SK-N-SH (cell line): ENCODE data around the gene DONSON. TPM values are rescaled to one million over a fixed set of nuclear protein-coding genes. Genes with fewer than 3 reads are reported as not detected.

ENCODE experiments used
- CTCF ChIA-PET: fragments of 300-600, 350-600 bp; formaldehyde crosslinking; extraction: SDS; loops from one replicate; lab custom pipeline; 2021; lab: Yijun Ruan, JAX
- POLR2A ChIA-PET: fragments of 350-600 bp; sonication (Branson Sonifier 250); formaldehyde crosslinking; extraction: SDS; loops from one replicate; lab custom pipeline; 2020; ENCODE audit warnings: antibody characterized with exemption, inconsistent platforms; lab: Yijun Ruan, JAX
- DNase-seq: peaks from one replicate; pipeline ENCODE4 v3.0.0; 2012
- H2AFZ ChIP-seq: fragments of 200-600 bp; sonication (generic); 2 replicates; pipeline ENCODE4 v1.8.1; 2016; ENCODE audit warnings: antibody characterized with exemption, mild to moderate bottlenecking, low read depth
- H3F3A ChIP-seq: fragments of 200-600 bp; sonication (generic); replicated peaks from 2 replicates; pipeline ENCODE3; 2016; ENCODE audit warnings: antibody characterized with exemption, mild to moderate bottlenecking; ENCODE audit not compliant: insufficient read depth
- H3K27ac ChIP-seq, 2 experiments: fragments of 200-500 bp in 1 of 2; fragments of 200-600 bp in 1 of 2; sonication (Bioruptor generic) in 1 of 2; sonication (generic), shearing (Covaris generic) in 1 of 2; 2 replicates each; pipeline versions ENCODE4 v1.5.1 to v1.6.1; 2014 to 2016; ENCODE audit warnings: low read depth in 2 of 2, inconsistent platforms in 1 of 2, low read length in 1 of 2, mild to moderate bottlenecking in 1 of 2, mixed read lengths in 1 of 2
- H3K27me3 ChIP-seq: fragments of 200-600 bp; sonication (generic), shearing (Covaris generic); 2 replicates; pipeline ENCODE4 v1.6.1; 2016; ENCODE audit warnings: mixed run types; ENCODE audit not compliant: insufficient read depth
- H3K36me3 ChIP-seq, 2 experiments: fragments of 200-500 bp in 1 of 2; fragments of 200-600 bp in 1 of 2; sonication (Bioruptor generic) in 1 of 2; sonication (generic) in 1 of 2; replicated peaks in 1 of 2; 2 replicates each; pipeline versions ENCODE3 to v1.5.1; 2014 to 2016; ENCODE audit warnings: low read length in 1 of 2, mild to moderate bottlenecking in 1 of 2; ENCODE audit not compliant: insufficient read depth in 2 of 2, control insufficient read depth in 1 of 2
- H3K4me1 ChIP-seq, 2 experiments: fragments of 200-500 bp in 1 of 2; fragments of 200-600 bp in 1 of 2; sonication (Bioruptor generic) in 1 of 2; sonication (generic), shearing (Covaris generic) in 1 of 2; 2 replicates each; pipeline versions ENCODE4 v1.5.1 to v1.6.1; 2014 to 2016; ENCODE audit warnings: low read depth in 1 of 2, low read length in 1 of 2, mixed run types in 1 of 2; ENCODE audit not compliant: insufficient read depth in 2 of 2, control insufficient read depth in 1 of 2
- H3K4me2 ChIP-seq: fragments of 200-600 bp; sonication (generic), shearing (Covaris generic); 2 replicates; pipeline ENCODE4 v1.6.1; 2017; ENCODE audit warnings: mixed run types
- H3K4me3 ChIP-seq, 2 experiments: fragments of 200-500 bp in 1 of 2; fragments of 200-600 bp in 1 of 2; sonication (Bioruptor generic) in 1 of 2; sonication (generic), shearing (Covaris generic) in 1 of 2; 2 replicates each; pipeline versions ENCODE4 v1.5.1 to v1.8.1; 2014 to 2016; ENCODE audit warnings: low read depth in 2 of 2, inconsistent platforms in 1 of 2, low read length in 1 of 2, mild to moderate bottlenecking in 1 of 2, mixed read lengths in 1 of 2, moderate library complexity in 1 of 2
- H3K79me2 ChIP-seq: fragments of 200-600 bp; sonication (generic); 2 replicates; pipeline ENCODE4 v1.8.1; 2017; ENCODE audit warnings: mild to moderate bottlenecking; ENCODE audit not compliant: insufficient read depth
- H3K9ac ChIP-seq: fragments of 200-600 bp; sonication (generic); 2 replicates; pipeline ENCODE4 v1.6.1; 2017; ENCODE audit warnings: mixed run types
- H3K9me2 ChIP-seq: fragments of 200-600 bp; sonication (generic); 2 replicates; pipeline ENCODE4 v1.6.1; 2017; ENCODE audit warnings: mixed run types
- H3K9me3 ChIP-seq: fragments of 200-600 bp; sonication (generic); 2 replicates; pipeline ENCODE4 v1.6.1; 2017; ENCODE audit warnings: mixed run types, mild to moderate bottlenecking, moderate library complexity
- H4K20me1 ChIP-seq: fragments of 200-600 bp; sonication (generic); 2 replicates; pipeline ENCODE4 v1.6.1; 2017; ENCODE audit warnings: mild to moderate bottlenecking, mixed run types; ENCODE audit not compliant: insufficient read depth
- CHD2 ChIP-seq: fragments of 150-350 bp; IDR thresholded peaks from 2 replicates; pipeline ENCODE4 v1.6.1; 2018; ENCODE audit warnings: low read length; ENCODE audit not compliant: partially characterized antibody
- CTCF ChIP-seq: fragments of 200-600 bp; sonication (generic); IDR thresholded peaks from 2 replicates; pipeline ENCODE4 v1.6.1; 2017; ENCODE audit warnings: antibody characterized with exemption, mild to moderate bottlenecking, moderate library complexity
- ELF1 ChIP-seq: IDR thresholded peaks from 2 replicates; pipeline ENCODE4 v1.4.0; 2012
- EP300 ChIP-seq, 2 experiments: IDR thresholded peaks; 2 replicates each; pipeline versions ENCODE4 v1.4.0 to v1.6.1; 2012; ENCODE audit warnings: borderline replicate concordance in 1 of 2, low read depth in 1 of 2, low read length in 1 of 2
- EZH2phosphoT487 ChIP-seq: fragments of 200-600 bp; sonication (generic); IDR thresholded peaks from 2 replicates; pipeline ENCODE4 v1.6.1; 2017; ENCODE audit warnings: low read depth, mixed run types, mild to moderate bottlenecking, antibody characterized with exemption, moderate library complexity, borderline replicate concordance
- FOSL2 ChIP-seq: IDR thresholded peaks from 2 replicates; pipeline ENCODE4 v1.4.0; 2012; ENCODE audit warnings: low read depth, mild to moderate bottlenecking, moderate library complexity, borderline replicate concordance
- MEF2A ChIP-seq: IDR thresholded peaks from 2 replicates; pipeline ENCODE4 v1.4.0; 2012; ENCODE audit warnings: low read depth, borderline replicate concordance
- NFIC ChIP-seq: IDR thresholded peaks from 2 replicates; pipeline ENCODE4 v1.4.0; 2012; ENCODE audit warnings: borderline replicate concordance
- NRF1 ChIP-seq: IDR thresholded peaks from 2 replicates; pipeline ENCODE4 v1.6.1; 2012; ENCODE audit warnings: low read depth, mild to moderate bottlenecking, low read length
- PBX3 ChIP-seq: IDR thresholded peaks from 2 replicates; pipeline ENCODE4; 2012
- POLR2AphosphoS5 ChIP-seq: IDR thresholded peaks from 2 replicates; pipeline ENCODE4 v1.6.1; 2012; ENCODE audit warnings: low read depth, low read length
- RCOR1 ChIP-seq: fragments of 150-350 bp; IDR thresholded peaks from 2 replicates; pipeline ENCODE4 v1.6.1; 2017; ENCODE audit warnings: antibody characterized with exemption, low read length
- REST ChIP-seq: IDR thresholded peaks from 2 replicates; pipeline ENCODE4 v1.6.1; 2012; ENCODE audit warnings: mild to moderate bottlenecking, low read depth, low read length, moderate library complexity
- RFX5 ChIP-seq: IDR thresholded peaks from 2 replicates; pipeline ENCODE4 v1.6.1; 2012; ENCODE audit warnings: mild to moderate bottlenecking, improper control_type of control experiment, low read length
- SIN3A ChIP-seq: IDR thresholded peaks from 2 replicates; pipeline ENCODE4 v1.6.1; 2012; ENCODE audit warnings: low read depth, mild to moderate bottlenecking, low read length, moderate library complexity, borderline replicate concordance
- SMC3 ChIP-seq: IDR thresholded peaks from 2 replicates; pipeline ENCODE4 v1.6.1; 2012; ENCODE audit warnings: low read depth, low read length, improper control_type of control experiment
- TCF12 ChIP-seq: IDR thresholded peaks from 2 replicates; pipeline ENCODE4 v1.4.0; 2012
- TEAD4 ChIP-seq: IDR thresholded peaks from 2 replicates; pipeline ENCODE4 v1.4.0; 2012; ENCODE audit warnings: mild to moderate bottlenecking, borderline replicate concordance; ENCODE audit not compliant: insufficient read depth
- USF1 ChIP-seq: IDR thresholded peaks from 2 replicates; pipeline ENCODE4 v1.4.0; 2012; ENCODE audit warnings: low read depth, borderline replicate concordance
- USF2 ChIP-seq: fragments of 150-350 bp; IDR thresholded peaks from 2 replicates; pipeline ENCODE4 v1.6.1; 2017; ENCODE audit warnings: antibody characterized with exemption, low read length, low read depth, borderline replicate concordance
- YY1 ChIP-seq: IDR thresholded peaks from 2 replicates; pipeline ENCODE4 v1.4.0; 2012; ENCODE audit warnings: low read depth, mild to moderate bottlenecking
- WGBS: methylation state at CpG from one replicate; pipeline ENCODE4 v1.1.6; 2017; ENCODE audit warnings: low lambda C conversion rate; 5-methylcytosine and 5-hydroxymethylcytosine counted together
- polyA plus RNA-seq, 3 experiments: library from polyadenylated mRNA; depleted of rRNA; stranded (reverse); fragments of >200 nt; gene quantifications; 2 replicates each; pipeline ENCODE4 v1.2.3, GENCODE V29; 2012

Gene DONSON
- polyA plus RNA-seq, 1 of the 3 experiments (the other 2 are of a cell fraction) = 17.3 TPM

GRCh38 chr21:33559813-33560212 is 28.7 kb downstream of the DONSON start (continued):
- no peak for TF ChIP-seq REST
- TF ChIP-seq NFIC = no peak
- no peak for TF ChIP-seq EZH2phosphoT487
- no peak for TF ChIP-seq ELF1
- TF ChIP-seq, all 33 proteins: peak for 0

- ChIA-PET POLR2A (no interaction called here), CTCF (interaction anchor here (1.4 to 2.4 kb wide), 2 partner anchors 47 kb away, joined by 5 to 9 read pairs; no protein-coding TSS in a partner anchor)
- Histone ChIP-seq H3K27ac (no peak overlapping the region), H3F3A (no peaks in the 10 kb centered on the region), H4K20me1 (peaks cover 88% of the 10 kb centered on the region), H3K4me3 (no peak overlapping the region), H3K9me2 (no peaks in the 10 kb centered on the region), H3K4me2 (no peak overlapping the region), H3K9ac (no peak overlapping the region), H2AFZ (no peak overlapping the region), H3K79me2 (peaks cover 97% of the 10 kb centered on the region), H3K9me3 (no peaks in the 10 kb centered on the region), H3K27me3 (no peaks in the 10 kb centered on the region), H3K36me3 (peaks cover 92 to 94% of the 10 kb centered on the region in 2 experiments), H3K4me1 (no peaks in the 10 kb centered on the region; a peak in 1 of 4 replicates)
- WGBS = 94% methylated on average over 4 of the region's 4 CpGs
- DNase-seq = no peak
- TF ChIP-seq PBX3 = no peak
- TF ChIP-seq NRF1 = no peak
- TF ChIP-seq TCF12 = no peak
- no peak for TF ChIP-seq TEAD4
- no peak for TF ChIP-seq CTCF
- no peak for TF ChIP-seq NFIC
- TF ChIP-seq YY1 = no peak
- no peak for TF ChIP-seq SMC3
- TF ChIP-seq FOSL2 = no peak
- TF ChIP-seq USF2 = no peak
- TF ChIP-seq EP300 (IDR thresholded peaks at IDR 0.05; ENCODE audit: borderline replicate concordance in 1 of 2, low read depth in 1 of 2, low read length in 1 of 2) = no peak
- TF ChIP-seq MEF2A = no peak
- no peak for TF ChIP-seq ELF1
- no peak for TF ChIP-seq RCOR1
- TF ChIP-seq SIN3A = no peak
- TF ChIP-seq USF1 = no peak
- TF ChIP-seq POLR2AphosphoS5 = no peak
- no peak for TF ChIP-seq RFX5
- no peak for TF ChIP-seq EZH2phosphoT487
- no peak for TF ChIP-seq CHD2
These were observed 29.6 kb downstream of the DONSON start for GRCh38 chr21:33558777-33559421.
